BJ (cell line): ENCODE results near the gene PHC3. TPM values are rescaled to one million over a fixed set of nuclear protein-coding genes. Genes with fewer than 3 reads are reported as not detected.

Experiments used
- CTCF ChIA-PET: fragments of 350-600 bp; formaldehyde crosslinking; extraction: SDS; loops from one replicate; lab custom pipeline; 2021; ENCODE audit warnings: antibody characterized with exemption, inconsistent platforms; lab: Yijun Ruan, JAX
- POLR2A ChIA-PET: fragments of 300-600 bp; sonication (Branson Sonifier 250); formaldehyde crosslinking; extraction: SDS; loops from one replicate; lab custom pipeline; 2021; ENCODE audit warnings: antibody characterized with exemption; lab: Charles Lee
- DNase-seq: peaks from one replicate; pipeline ENCODE4 v3.0.0-alpha.2; 2011; ENCODE audit warnings: low read depth
- H3K27me3 ChIP-seq: 2 replicates; pipeline ENCODE4 v1.6.0; 2011; ENCODE audit warnings: low read length; ENCODE audit not compliant: control insufficient read depth, insufficient read depth
- H3K36me3 ChIP-seq: 2 replicates; pipeline ENCODE4 v1.5.1; 2011; ENCODE audit warnings: low read length; ENCODE audit not compliant: control insufficient read depth, insufficient read depth
- H3K4me3 ChIP-seq: 2 replicates; pipeline ENCODE4 v1.5.1; 2011; ENCODE audit warnings: low read depth, mild to moderate bottlenecking, control low read depth, low read length
- CTCF ChIP-seq: IDR thresholded peaks from 2 replicates; pipeline ENCODE4 v1.5.1; 2011; ENCODE audit warnings: low read depth, mild to moderate bottlenecking, control low read depth, inconsistent platforms, low read length, moderate library complexity; ENCODE audit not compliant: insufficient read depth
- polyA plus RNA-seq: library from polyadenylated mRNA; depleted of rRNA; stranded (reverse); fragments of >200 nt; gene quantifications from 2 replicates; pipeline ENCODE4 v1.2.3, GENCODE V29; 2011

The PHC3 gene
- polyA plus RNA-seq, 1 experiment, result 56.2 TPM

- DNase-seq, result no peak
- ChIA-PET CTCF (no interaction called here), POLR2A (interaction anchor here (0.6 kb wide), 1 partner anchor 24 kb away, joined by 3 read pairs; no protein-coding TSS in a partner anchor)
- peaks cover 13% of the 10 kb centered on the region for H3K36me3 ChIP-seq
- no peaks in the 10 kb centered on the region for H3K27me3 ChIP-seq
- TF ChIP-seq CTCF, result no peak
- no peak overlapping the region for H3K4me3 ChIP-seq
These were observed 80.6 kb downstream of the PHC3 start for GRCh38 chr3:170100944-170101343.

- Histone ChIP-seq H3K27me3 (no peaks in the 10 kb centered on the region), H3K36me3 (peaks cover 13% of the 10 kb centered on the region), H3K4me3 (no peak overlapping the region)
- TF ChIP-seq CTCF, result no peak
- no peak for DNase-seq
- POLR2A ChIA-PET, result interaction anchor here (0.6 kb wide), 2 partner anchors 13 to 50 kb away, joined by 3 to 4 read pairs; no protein-coding TSS in a partner anchor
- CTCF ChIA-PET, result interaction anchor here (1.2 kb wide), 2 partner anchors 9 to 14 kb away, joined by 3 read pairs; no protein-coding TSS in a partner anchor
These were observed 82.8 kb downstream of the PHC3 start for GRCh38 chr3:170098753-170099152.

- POLR2A ChIA-PET, result no interaction called here
- Histone ChIP-seq H3K27me3 (no peaks in the 10 kb centered on the region), H3K36me3 (peaks cover 9% of the 10 kb centered on the region), H3K4me3 (no peak overlapping the region)
- TF ChIP-seq CTCF, result no peak
- CTCF ChIA-PET, result no interaction called here
- DNase-seq, result no peak
These were observed 85.2 kb downstream of the PHC3 start for GRCh38 chr3:170096342-170096741.

GRCh38 chr3:170095771-170096170, 85.8 kb downstream of the PHC3 start:
- no peak for TF ChIP-seq CTCF
- no peak overlapping the region for H3K4me3 ChIP-seq
- peaks cover 9% of the 10 kb centered on the region for H3K36me3 ChIP-seq
- CTCF ChIA-PET, result interaction anchor here (1.7 to 2.6 kb wide), 2 partner anchors 8 to 16 kb away, joined by 3 to 8 read pairs; no protein-coding TSS in a partner anchor
- DNase-seq, result no peak
- POLR2A ChIA-PET, result no interaction called here
- no peaks in the 10 kb centered on the region for H3K27me3 ChIP-seq

GRCh38 chr3:170092907-170093306, 88.6 kb downstream of the PHC3 start:
- Histone ChIP-seq H3K4me3 (no peak overlapping the region), H3K27me3 (no peaks in the 10 kb centered on the region), H3K36me3 (peaks cover 9% of the 10 kb centered on the region)
- TF ChIP-seq CTCF, result no peak
- no peak for DNase-seq
- POLR2A ChIA-PET, result no interaction called here
- CTCF ChIA-PET, result interaction anchor here (1.4 kb wide), 1 partner anchor 15 kb away, joined by 5 read pairs; no protein-coding TSS in a partner anchor
